Spleen (tissue), 7 donors: Measurements from ENCODE around the gene DLG2.

Experiments
- POLR2A ChIP-seq, 3 donors: fragments of 450-650 bp; IDR thresholded peaks; one replicate each; pipeline ENCODE4 v1.5.1; 2017; ENCODE audit warnings: antibody characterized with exemption in 3 of 3, mild to moderate bottlenecking in 1 of 3
- POLR2AphosphoS5 ChIP-seq, 3 donors: sonication (generic); formaldehyde crosslinking; IDR thresholded peaks; one replicate each; pipeline ENCODE4 v1.5.1; 2017; ENCODE audit warnings: antibody characterized with exemption in 3 of 3
- TF ChIP-seq, protein P1 (sequence below), 11 experiments: fragments of 200-600 bp in 7 of 11; fragments of 450-650 bp in 4 of 11; sonication (generic) in 4 of 11; IDR thresholded peaks in 8 of 11; conservative IDR thresholded peaks in 3 of 11; 1 replicate in 7 of 11; 2 replicates in 4 of 11; pipeline versions ENCODE4 v1.4.0 to v1.8.0; 2016 to 2021; ENCODE audit warnings: antibody characterized with exemption in 11 of 11, inconsistent platforms in 4 of 11, mild to moderate bottlenecking in 1 of 11
- donor health status: DM: no; HTN: no; CAD: no; lungs with moderate emphysema.
- donor health status: DM: no; HTN: no; CAD: no.
- donor health status: DM: no; HTN: no; CAD: no.

DNA sequence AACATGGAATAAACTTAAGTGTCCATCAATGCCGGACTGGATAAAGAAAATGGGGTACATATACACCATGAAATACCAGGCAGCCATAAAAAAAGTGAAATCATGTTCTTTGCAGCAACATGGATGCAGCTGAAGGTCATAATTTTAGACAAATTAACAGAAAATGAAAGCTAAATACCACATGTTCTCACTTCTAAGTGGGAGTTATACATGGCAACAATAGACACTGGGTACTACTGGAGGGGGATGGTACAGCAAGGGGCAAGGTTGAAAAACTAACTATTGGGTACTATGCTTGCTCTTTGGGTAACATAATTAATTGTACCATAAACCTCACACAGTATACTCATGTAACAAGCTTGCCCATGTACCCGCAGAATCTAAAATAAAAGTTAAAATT, 851.6 kb downstream of the DLG2 start:
- TF ChIP-seq, protein P1, sequence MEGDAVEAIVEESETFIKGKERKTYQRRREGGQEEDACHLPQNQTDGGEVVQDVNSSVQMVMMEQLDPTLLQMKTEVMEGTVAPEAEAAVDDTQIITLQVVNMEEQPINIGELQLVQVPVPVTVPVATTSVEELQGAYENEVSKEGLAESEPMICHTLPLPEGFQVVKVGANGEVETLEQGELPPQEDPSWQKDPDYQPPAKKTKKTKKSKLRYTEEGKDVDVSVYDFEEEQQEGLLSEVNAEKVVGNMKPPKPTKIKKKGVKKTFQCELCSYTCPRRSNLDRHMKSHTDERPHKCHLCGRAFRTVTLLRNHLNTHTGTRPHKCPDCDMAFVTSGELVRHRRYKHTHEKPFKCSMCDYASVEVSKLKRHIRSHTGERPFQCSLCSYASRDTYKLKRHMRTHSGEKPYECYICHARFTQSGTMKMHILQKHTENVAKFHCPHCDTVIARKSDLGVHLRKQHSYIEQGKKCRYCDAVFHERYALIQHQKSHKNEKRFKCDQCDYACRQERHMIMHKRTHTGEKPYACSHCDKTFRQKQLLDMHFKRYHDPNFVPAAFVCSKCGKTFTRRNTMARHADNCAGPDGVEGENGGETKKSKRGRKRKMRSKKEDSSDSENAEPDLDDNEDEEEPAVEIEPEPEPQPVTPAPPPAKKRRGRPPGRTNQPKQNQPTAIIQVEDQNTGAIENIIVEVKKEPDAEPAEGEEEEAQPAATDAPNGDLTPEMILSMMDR (IDR thresholded peaks at IDR 0.05 in 8 of 11, conservative IDR thresholded peaks at IDR 0.05 in 3 of 11): no peak
- TF ChIP-seq POLR2A (IDR thresholded peaks at IDR 0.05): no peak
- TF ChIP-seq POLR2AphosphoS5 (IDR thresholded peaks at IDR 0.05): no peak
